H1 (cell line): ENCODE data around the gene GLO1. TPM values are rescaled to one million over a fixed set of nuclear protein-coding genes. Genes with fewer than 3 reads are reported as not detected.

Experiments used
- CTCF ChIA-PET: fragments of 300-600 bp; sonication (Branson Sonifier 250); formaldehyde crosslinking; loops from one replicate; lab custom pipeline; 2021; ENCODE audit not compliant: partially characterized antibody; lab: Charles Lee
- POLR2A ChIA-PET: fragments of 300-600 bp; sonication (Branson Sonifier 250); formaldehyde crosslinking; loops from one replicate; lab custom pipeline; 2021; ENCODE audit warnings: inconsistent platforms; ENCODE audit not compliant: partially characterized antibody; lab: Charles Lee
- DNase-seq, 2 experiments: peaks; one replicate each; pipeline versions ENCODE4 v3.0.0 to v3.0.0-alpha.2; 2010 to 2022; ENCODE audit warnings: low spot score in 2 of 2, low read depth in 1 of 2, mixed read lengths in 1 of 2
- FAIRE-seq: peaks from 2 replicates; lab custom pipeline; 2011; peaks lifted over from hg19 to GRCh38; lab: Jason Lieb, UNC
- H2AFZ ChIP-seq: 2 replicates; pipeline ENCODE4 v1.8.1; 2012; ENCODE audit warnings: low read length, inconsistent platforms
- H2AK5ac ChIP-seq: 2 replicates; pipeline ENCODE4 v1.6.1; 2013; ENCODE audit warnings: low read depth, low read length
- H2BK120ac ChIP-seq: replicated peaks from 2 replicates; pipeline ENCODE3; 2013; ENCODE audit warnings: low read depth, low read length, inconsistent platforms
- H2BK12ac ChIP-seq: 2 replicates; pipeline ENCODE4 v1.6.1; 2013; ENCODE audit warnings: low read depth, low read length
- H2BK15ac ChIP-seq: 2 replicates; pipeline ENCODE4 v1.6.1; 2013; ENCODE audit warnings: low read length
- H2BK20ac ChIP-seq: 2 replicates; pipeline ENCODE4 v1.6.1; 2013; ENCODE audit warnings: low read length
- H2BK5ac ChIP-seq: 2 replicates; pipeline ENCODE4 v1.6.1; 2013; ENCODE audit warnings: low read depth, low read length
- H3K14ac ChIP-seq: 2 replicates; pipeline ENCODE4 v1.6.1; 2013; ENCODE audit warnings: inconsistent platforms; ENCODE audit not compliant: insufficient read length
- H3K18ac ChIP-seq: 2 replicates; pipeline ENCODE4 v1.6.1; 2013; ENCODE audit warnings: low read length; ENCODE audit errors: extremely low read depth
- H3K23ac ChIP-seq: 2 replicates; pipeline ENCODE4 v1.6.1; 2013; ENCODE audit warnings: inconsistent platforms; ENCODE audit not compliant: insufficient read length
- H3K23me2 ChIP-seq: 2 replicates; pipeline ENCODE4 v1.6.1; 2013; ENCODE audit warnings: low read depth, low read length
- H3K27ac ChIP-seq: 2 replicates; pipeline ENCODE4 v1.6.1; 2011; ENCODE audit warnings: low read depth, low read length, inconsistent platforms
- H3K27me3 ChIP-seq, 4 experiments: replicated peaks in 1 of 4; 1 replicate in 1 of 4; 2 replicates in 3 of 4; pipeline versions ENCODE4 v1.6.1 to v1.8.1; 2011 to 2013; ENCODE audit warnings: low read length in 3 of 4, mild to moderate bottlenecking in 3 of 4, inconsistent platforms in 2 of 4, mixed read lengths in 2 of 4, moderate library complexity in 1 of 4; ENCODE audit not compliant: control insufficient read depth in 3 of 4, insufficient read depth in 3 of 4; ENCODE audit errors: extremely low read depth in 1 of 4
- H3K36me3 ChIP-seq, 4 experiments: 2 replicates each; pipeline versions ENCODE4 v1.6.1 to v1.8.1; 2011 to 2013; ENCODE audit warnings: mild to moderate bottlenecking in 4 of 4, low read length in 3 of 4, moderate library complexity in 2 of 4, control low read depth in 1 of 4, inconsistent platforms in 1 of 4; ENCODE audit not compliant: insufficient read depth in 4 of 4, control insufficient read depth in 2 of 4
- H3K4ac ChIP-seq: replicated peaks from 2 replicates; pipeline ENCODE3; 2013; ENCODE audit warnings: low read length, low read depth, mixed read lengths, inconsistent platforms; ENCODE audit not compliant: insufficient read length
- H3K4me1 ChIP-seq, 4 experiments: replicated peaks in 1 of 4; 1 replicate in 1 of 4; 2 replicates in 3 of 4; pipeline versions ENCODE4 v1.6.1 to v1.8.1; 2011 to 2013; ENCODE audit warnings: low read length in 3 of 4, inconsistent platforms in 2 of 4, mixed read lengths in 1 of 4; ENCODE audit not compliant: insufficient read depth in 4 of 4, control insufficient read depth in 3 of 4
- H3K4me2 ChIP-seq, 2 experiments: 2 replicates each; pipeline versions ENCODE4 v1.6.1 to v1.8.1; 2011 to 2013; ENCODE audit warnings: low read depth in 2 of 2, low read length in 2 of 2, control low read depth in 1 of 2, inconsistent platforms in 1 of 2, mild to moderate bottlenecking in 1 of 2; ENCODE audit not compliant: insufficient read depth in 1 of 2
- H3K4me3 ChIP-seq, 4 experiments: fragments of 200-600, 300-600 bp in 1 of 4; sonication (generic), shearing (Covaris generic), sonication (Bioruptor Twin) in 1 of 4; 2 replicates each; pipeline versions ENCODE4 v1.5.1 to v1.8.1; 2011 to 2016; ENCODE audit warnings: low read length in 4 of 4, low read depth in 3 of 4, control low read depth in 2 of 4, inconsistent platforms in 2 of 4, mild to moderate bottlenecking in 2 of 4, mixed read lengths in 1 of 4, moderate library complexity in 1 of 4; ENCODE audit not compliant: insufficient read depth in 2 of 4; ENCODE audit errors: extremely low read depth in 1 of 4
- H3K56ac ChIP-seq: replicated peaks from 2 replicates; pipeline ENCODE3; 2013; ENCODE audit warnings: low read depth, mild to moderate bottlenecking, mixed read lengths, low read length, inconsistent platforms; ENCODE audit not compliant: insufficient read length
- H3K79me1 ChIP-seq: 2 replicates; pipeline ENCODE4 v1.6.1; 2013; ENCODE audit warnings: low read depth, low read length, control low read depth
- H3K79me2 ChIP-seq, 2 experiments: 2 replicates each; pipeline versions ENCODE4 v1.6.1 to v1.8.1; 2012 to 2013; ENCODE audit warnings: low read length in 2 of 2, mild to moderate bottlenecking in 2 of 2, inconsistent platforms in 1 of 2; ENCODE audit not compliant: insufficient read depth in 2 of 2, control insufficient read depth in 1 of 2
- H3K9ac ChIP-seq, 4 experiments: replicated peaks in 1 of 4; 1 replicate in 1 of 4; 2 replicates in 3 of 4; pipeline versions ENCODE4 v1.6.1 to v1.8.1; 2011 to 2013; ENCODE audit warnings: low read depth in 3 of 4, low read length in 3 of 4, control low read depth in 2 of 4, mild to moderate bottlenecking in 2 of 4, moderate library complexity in 2 of 4, inconsistent platforms in 1 of 4; ENCODE audit errors: extremely low read depth in 1 of 4
- H3K9me3 ChIP-seq, 2 experiments: 2 replicates each; pipeline versions ENCODE4 v1.6.1 to v1.8.1; 2012 to 2013; ENCODE audit warnings: mild to moderate bottlenecking in 2 of 2, moderate library complexity in 2 of 2, control low read depth in 1 of 2, inconsistent platforms in 1 of 2, low read depth in 1 of 2, low read length in 1 of 2, mixed read lengths in 1 of 2; ENCODE audit not compliant: insufficient read depth in 2 of 2
- H4K20me1 ChIP-seq, 2 experiments: replicated peaks in 1 of 2; 2 replicates each; pipeline versions ENCODE3 to v1.8.1; 2011 to 2013; ENCODE audit warnings: inconsistent platforms in 2 of 2, low read length in 2 of 2, mild to moderate bottlenecking in 1 of 2; ENCODE audit not compliant: insufficient read depth in 2 of 2, control insufficient read depth in 1 of 2
- H4K5ac ChIP-seq: 2 replicates; pipeline ENCODE4 v1.6.1; 2013; ENCODE audit warnings: low read length, low read depth, mixed read lengths, inconsistent platforms; ENCODE audit not compliant: insufficient read length
- H4K8ac ChIP-seq: 2 replicates; pipeline ENCODE4 v1.8.0; 2013; ENCODE audit warnings: mild to moderate bottlenecking, moderate library complexity, low read length, inconsistent platforms; ENCODE audit not compliant: insufficient read depth; ENCODE audit errors: extremely low read depth
- H4K91ac ChIP-seq: replicated peaks from 2 replicates; pipeline ENCODE3; 2013; ENCODE audit warnings: low read length, mixed read lengths, inconsistent platforms; ENCODE audit not compliant: insufficient read length
- CBX5 ChIP-seq: fragments of 300-800, 300-1000 bp; sonication (generic); IDR thresholded peaks from 2 replicates; pipeline ENCODE4 v1.7.1; 2016; ENCODE audit warnings: antibody characterized with exemption, low read length, low read depth
- EP300 ChIP-seq, 2 experiments: IDR thresholded peaks; 1 replicate in 1 of 2; 2 replicates in 1 of 2; pipeline ENCODE4 v1.6.1; 2011 to 2012; ENCODE audit warnings: low read depth in 2 of 2, low read length in 2 of 2, mild to moderate bottlenecking in 2 of 2, borderline replicate concordance in 1 of 2, inconsistent platforms in 1 of 2, moderate library complexity in 1 of 2
- HDAC6 ChIP-seq: IDR thresholded peaks from one replicate; pipeline ENCODE4 v1.7.1; 2012; ENCODE audit warnings: low read depth, mild to moderate bottlenecking, inconsistent platforms, low read length, moderate library complexity
- KDM1A ChIP-seq: fragments of 200-600, 300-600 bp; sonication (generic); IDR thresholded peaks from 2 replicates; pipeline ENCODE4 v1.7.1; 2016; ENCODE audit warnings: mild to moderate bottlenecking, low read length, borderline replicate concordance
- KDM4A ChIP-seq: IDR thresholded peaks from one replicate; pipeline ENCODE4 v1.7.1; 2012; ENCODE audit warnings: low read depth, mild to moderate bottlenecking, moderate library complexity, low read length, inconsistent platforms; ENCODE audit not compliant: severe bottlenecking
- KDM5A ChIP-seq: fragments of 200-600 bp; IDR thresholded peaks from 2 replicates; pipeline ENCODE4 v1.7.1; 2012; ENCODE audit warnings: mild to moderate bottlenecking, low read length, inconsistent platforms, mixed read lengths
- MAFK ChIP-seq: IDR thresholded peaks from 2 replicates; pipeline ENCODE4 v1.6.1; 2012; ENCODE audit warnings: low read depth, mild to moderate bottlenecking, improper control_type of control experiment, low read length
- NANOG ChIP-seq: IDR thresholded peaks from 2 replicates; pipeline ENCODE4 v1.6.1; 2011; ENCODE audit warnings: low read length, low read depth, mild to moderate bottlenecking, inconsistent platforms; ENCODE audit not compliant: insufficient read depth, poor library complexity, severe bottlenecking
- SIX5 ChIP-seq: IDR thresholded peaks from 2 replicates; pipeline ENCODE4 v1.6.1; 2011; ENCODE audit warnings: mild to moderate bottlenecking, low read depth, low read length
- SP4 ChIP-seq: IDR thresholded peaks from 2 replicates; pipeline ENCODE4 v1.6.1; 2012; ENCODE audit warnings: low read length, inconsistent platforms
- TCF12 ChIP-seq: IDR thresholded peaks from 2 replicates; pipeline ENCODE4 v1.6.1; 2011; ENCODE audit warnings: low read depth, mild to moderate bottlenecking, low read length
- YY1 ChIP-seq: IDR thresholded peaks from 2 replicates; pipeline ENCODE4 v1.6.1; 2011; ENCODE audit warnings: low read depth, mild to moderate bottlenecking, low read length
- WGBS, 2 experiments: shearing (Covaris generic) in 1 of 2; methylation state at CpG; one replicate each; pipeline versions ENCODE4 v1.1.6 to v1.1.7; 2013 to 2015; ENCODE audit warnings: low lambda C conversion rate in 2 of 2, mixed read lengths in 2 of 2, inconsistent platforms in 1 of 2, low coverage in 1 of 2, missing lambda C conversion rate in 1 of 2; ENCODE audit not compliant: insufficient replicate concordance in 2 of 2, insufficient coverage in 1 of 2, insufficient read length in 1 of 2; ENCODE audit errors: extremely low coverage in 1 of 2, missing lambda C conversion rate in 1 of 2; 5-methylcytosine and 5-hydroxymethylcytosine counted together
- polyA plus RNA-seq, 7 experiments: library from polyadenylated mRNA; depleted of rRNA in 3 of 7; stranded (reverse) in 5 of 7; unstranded in 2 of 7; fragments of >200 nt in 5 of 7; fragments of 200-250 nt in 2 of 7; gene quantifications; 1 replicate in 5 of 7; 2 replicates in 1 of 7; 4 replicates in 1 of 7; pipeline versions ENCODE4 v1.2.1 to v1.2.3, GENCODE V29; 2011 to 2013; ENCODE audit warnings: missing spikeins in 2 of 7, mixed read lengths in 2 of 7
- total RNA-seq: library from RNA; stranded (reverse); fragmentation: NEBNext Ultra II Directional; extraction: Animal tissue kit (Norgen Biotek cat#: 25700); gene quantifications from 2 replicates; pipeline ENCODE4 v1.2.1, GENCODE V29; 2021

GLO1 gene
- total and polyA plus RNA-seq, 2 of the 8 experiments (the other 6 are each of a cell fraction or from before 2014, with no cell fraction given) = 104 to 170 TPM

- H3K4me1 ChIP-seq = peaks cover 0 to 7% (median 5%) of the 10 kb centered on the region in 4 experiments; a peak in 5 of 7 replicates
- no peaks in the 10 kb centered on the region for H3K79me1 ChIP-seq
- H3K36me3 ChIP-seq = no peaks in the 10 kb centered on the region
- ChIA-PET CTCF (no interaction called here), POLR2A (interaction anchor here (0.6 to 1.9 kb wide), 4 partner anchors 13 to 33 kb away, joined by 3 to 8 read pairs (median 4); no protein-coding TSS in a partner anchor)
- H3K18ac ChIP-seq = peak overlapping the region; percentile 12; the same call in 1 of the 2 replicates
- H3K4me3 ChIP-seq = peak overlapping the region; percentile 74 to 91 (median 82)
- H2AFZ ChIP-seq = peak overlapping the region; percentile 89
- H3K56ac ChIP-seq = no peak overlapping the region
- peak overlapping the region; percentile 76; the same call in 1 of the 2 replicates for H3K27ac ChIP-seq
- H3K4me2 ChIP-seq = peak overlapping the region; percentile 75 to 93
- DNase-seq (no peak), FAIRE-seq (no peak)
- H4K91ac ChIP-seq = no peak overlapping the region
- no peaks in the 10 kb centered on the region for H4K20me1 ChIP-seq
- H3K27me3 ChIP-seq = no peaks in the 10 kb centered on the region
- no peak overlapping the region for H2BK120ac ChIP-seq
- peak overlapping the region; percentile 93 for H4K8ac ChIP-seq
- 30% methylated on average over 32 of the region's 32 CpGs; no CpG with 5 or more reads in 1 of the 2 experiments for WGBS, 2 experiments
- H2BK12ac ChIP-seq = 0 out of 2 replicates have a peak overlapping the region, but pooled peaks have one; percentile 43
- H4K5ac ChIP-seq = no peak overlapping the region
- no peak overlapping the region for H2BK15ac ChIP-seq
- no peak overlapping the region for H3K23ac ChIP-seq
- no peak overlapping the region for H3K14ac ChIP-seq
- H3K9me3 ChIP-seq = no peaks in the 10 kb centered on the region
- peaks cover 0 to 5% of the 10 kb centered on the region in 2 experiments; a peak in 2 of 4 replicates for H3K79me2 ChIP-seq
- H2BK20ac ChIP-seq = no peak overlapping the region
- peaks cover 9% of the 10 kb centered on the region; the same call in 1 of the 2 replicates for H3K23me2 ChIP-seq
- H3K9ac ChIP-seq = peak overlapping the region; percentile 22 to 83 (median 76)
- H2BK5ac ChIP-seq = no peak overlapping the region
- no peak overlapping the region for H3K4ac ChIP-seq
- H2AK5ac ChIP-seq = no peak overlapping the region
- no peak for TF ChIP-seq SIX5
- 0 out of 2 replicates have a peak, but pooled peaks have one; percentile 9 for TF ChIP-seq KDM1A
- TF ChIP-seq KDM5A = no peak
- no peak for TF ChIP-seq CBX5
- TF ChIP-seq KDM4A = peak; percentile 1
- TF ChIP-seq NANOG = peak; percentile 20
- no peak for TF ChIP-seq HDAC6
- TF ChIP-seq YY1 = no peak
- 0 out of 2 replicates have a peak, but pooled peaks have one; percentile 34 for TF ChIP-seq SP4
- no peak for TF ChIP-seq TCF12
- no peak for TF ChIP-seq EP300 (IDR thresholded peaks at IDR 0.05; ENCODE audit: borderline replicate concordance in 1 of 2, low read depth in 2 of 2, low read length in 2 of 2)
- TF ChIP-seq MAFK = no peak
These were observed 62.6 kb downstream of the GLO1 start for GRCh38 chr6:38640216-38640909.
